Measurements from ENCODE around the gene SCARF2.

The SCARF2 gene

DNA sequence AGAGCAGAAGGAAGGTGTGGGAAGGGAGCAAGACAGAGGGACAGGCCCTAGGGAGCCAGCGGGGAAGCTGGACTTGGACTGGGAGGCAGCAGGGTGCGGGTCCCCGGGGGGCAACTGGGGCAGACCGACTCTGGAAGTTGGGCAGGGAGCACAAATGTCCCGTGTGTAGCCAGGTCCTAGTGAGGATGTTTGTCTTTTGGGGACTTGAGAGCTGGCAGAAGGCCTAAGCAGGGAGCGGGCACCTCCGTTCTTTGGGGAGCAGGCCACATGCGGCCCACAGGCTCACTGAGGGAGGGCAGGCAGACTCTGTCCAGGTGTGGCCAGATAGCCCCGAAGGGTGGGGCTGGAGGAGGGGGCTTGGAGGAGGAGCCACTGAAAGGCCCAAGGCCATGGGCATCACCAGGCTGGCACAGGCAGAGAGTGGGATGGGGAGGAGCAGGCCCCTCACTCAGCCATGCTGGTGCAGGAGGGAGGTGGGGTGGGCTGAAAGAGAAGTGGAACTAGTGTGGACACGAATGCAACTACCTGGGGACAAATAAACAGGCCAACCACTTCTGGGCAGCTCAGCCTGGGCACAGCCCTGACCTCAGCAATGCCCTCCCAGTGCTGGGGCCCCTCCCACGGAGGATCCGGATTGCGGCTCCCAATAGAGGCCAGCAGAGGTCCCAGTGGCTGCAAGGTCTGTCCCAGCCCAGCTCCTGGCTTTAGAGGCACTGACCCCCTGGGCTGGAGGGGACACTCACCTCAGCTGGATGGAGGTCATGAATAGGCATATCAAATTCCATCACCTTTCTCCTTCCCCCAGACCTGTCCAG lies 1.3 kb upstream of the SCARF2 start:
- POLR2A ChIA-PET: no interaction called here
- no peaks in the 10 kb centered on the region for H3K9me3 ChIP-seq (ENCODE audit: control insufficient read depth, insufficient read depth, low read depth, low read length)
- H3K27ac ChIP-seq (ENCODE audit: extremely low read depth, low read depth, low read length): no peak overlapping the region
- peaks cover 0 to 34% of the 10 kb centered on the region in 2 experiments; a peak in 1 of 3 replicates for H3K36me3 ChIP-seq (ENCODE audit: control insufficient read depth in 2 of 2, insufficient read depth in 1 of 2, low read length in 2 of 2)
- H3K4me1 ChIP-seq (ENCODE audit: control insufficient read depth, insufficient read depth, low read length): no peaks in the 10 kb centered on the region
- H3K4me3 ChIP-seq (ENCODE audit: low read depth, low read length): no peak overlapping the region
- CTCF ChIA-PET: interaction anchor here (0.8 to 1.4 kb wide), 3 partner anchors 9 to 21 kb away, joined by 3 to 5 read pairs (median 4); no protein-coding TSS in a partner anchor
- TF ChIP-seq ZNF335 (tag by site-specific recombination; conservative IDR thresholded peaks at IDR 0.05) (no peak), ZNF302 (tag by site-specific recombination; IDR thresholded peaks at IDR 0.05; ENCODE audit: low read depth) (no peak), CTCF (tag by site-specific recombination; IDR thresholded peaks at IDR 0.05) (peak; percentile 43; the same call in 1 of the 2 replicates), ZNF558 (tag by site-specific recombination; IDR thresholded peaks at IDR 0.05) (peak; percentile 72; the same call in 1 of the 2 replicates), ZIC2 (tag by site-specific recombination; IDR thresholded peaks at IDR 0.05) (peak; percentile 52; the same call in 1 of the 2 replicates), GLIS2 (tag by site-specific recombination; IDR thresholded peaks at IDR 0.05) (peak; percentile 41), HIC1 (tag by site-specific recombination; IDR thresholded peaks at IDR 0.05) (peak; percentile 84), GLI4 (tag by site-specific recombination; IDR thresholded peaks at IDR 0.05) (no peak), BCL11B (tag by site-specific recombination; IDR thresholded peaks at IDR 0.05; ENCODE audit: low read depth) (peak; percentile 76)
- TF ChIP-seq, protein P1, sequence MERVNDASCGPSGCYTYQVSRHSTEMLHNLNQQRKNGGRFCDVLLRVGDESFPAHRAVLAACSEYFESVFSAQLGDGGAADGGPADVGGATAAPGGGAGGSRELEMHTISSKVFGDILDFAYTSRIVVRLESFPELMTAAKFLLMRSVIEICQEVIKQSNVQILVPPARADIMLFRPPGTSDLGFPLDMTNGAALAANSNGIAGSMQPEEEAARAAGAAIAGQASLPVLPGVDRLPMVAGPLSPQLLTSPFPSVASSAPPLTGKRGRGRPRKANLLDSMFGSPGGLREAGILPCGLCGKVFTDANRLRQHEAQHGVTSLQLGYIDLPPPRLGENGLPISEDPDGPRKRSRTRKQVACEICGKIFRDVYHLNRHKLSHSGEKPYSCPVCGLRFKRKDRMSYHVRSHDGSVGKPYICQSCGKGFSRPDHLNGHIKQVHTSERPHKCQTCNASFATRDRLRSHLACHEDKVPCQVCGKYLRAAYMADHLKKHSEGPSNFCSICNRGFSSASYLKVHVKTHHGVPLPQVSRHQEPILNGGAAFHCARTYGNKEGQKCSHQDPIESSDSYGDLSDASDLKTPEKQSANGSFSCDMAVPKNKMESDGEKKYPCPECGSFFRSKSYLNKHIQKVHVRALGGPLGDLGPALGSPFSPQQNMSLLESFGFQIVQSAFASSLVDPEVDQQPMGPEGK (tag by site-specific recombination; IDR thresholded peaks at IDR 0.05): 0 out of 2 replicates have a peak, but pooled peaks have one; percentile 17

- no peak overlapping the region for H3K27ac ChIP-seq (ENCODE audit: extremely low read depth, low read depth, low read length)
- H3K4me3 ChIP-seq (ENCODE audit: low read depth, low read length): no peak overlapping the region
- H3K4me1 ChIP-seq (ENCODE audit: control insufficient read depth, insufficient read depth, low read length): no peaks in the 10 kb centered on the region
- TF ChIP-seq ZNF654 (tag by site-specific recombination; IDR thresholded peaks at IDR 0.05; ENCODE audit: low read depth) (no peak), ZNF24 (tag by site-specific recombination; IDR thresholded peaks at IDR 0.05) (no peak), ZNF830 (tag by site-specific recombination; IDR thresholded peaks at IDR 0.05; ENCODE audit: low read depth) (no peak), ZBTB1 (tag by site-specific recombination; IDR thresholded peaks at IDR 0.05) (no peak), SP3 (tag by site-specific recombination; IDR thresholded peaks at IDR 0.05) (no peak), OSR2 (tag by site-specific recombination; IDR thresholded peaks at IDR 0.05) (no peak), ZSCAN23 (tag by site-specific recombination; IDR thresholded peaks at IDR 0.05) (no peak), ZNF843 (tag by site-specific recombination; IDR thresholded peaks at IDR 0.05) (no peak), PRDM10 (tag by site-specific recombination; IDR thresholded peaks at IDR 0.05) (no peak)
- no peaks in the 10 kb centered on the region for H3K9me3 ChIP-seq (ENCODE audit: control insufficient read depth, insufficient read depth, low read depth, low read length)
- POLR2A ChIA-PET: no interaction called here
- H3K36me3 ChIP-seq (ENCODE audit: control insufficient read depth in 2 of 2, insufficient read depth in 1 of 2, low read length in 2 of 2): peaks cover 0 to 34% of the 10 kb centered on the region in 2 experiments; a peak in 1 of 3 replicates
- CTCF ChIA-PET: interaction anchor here (0.8 to 1.1 kb wide), 2 partner anchors 10 to 20 kb away, joined by 3 to 4 read pairs; no protein-coding TSS in a partner anchor
These were observed 727 bp upstream of the SCARF2 start for GRCh38 chr22:20438427-20438677.

Data from HEK293 (cell line).